Measurements from ENCODE around the gene PRSS21.

PRSS21 gene

DNA sequence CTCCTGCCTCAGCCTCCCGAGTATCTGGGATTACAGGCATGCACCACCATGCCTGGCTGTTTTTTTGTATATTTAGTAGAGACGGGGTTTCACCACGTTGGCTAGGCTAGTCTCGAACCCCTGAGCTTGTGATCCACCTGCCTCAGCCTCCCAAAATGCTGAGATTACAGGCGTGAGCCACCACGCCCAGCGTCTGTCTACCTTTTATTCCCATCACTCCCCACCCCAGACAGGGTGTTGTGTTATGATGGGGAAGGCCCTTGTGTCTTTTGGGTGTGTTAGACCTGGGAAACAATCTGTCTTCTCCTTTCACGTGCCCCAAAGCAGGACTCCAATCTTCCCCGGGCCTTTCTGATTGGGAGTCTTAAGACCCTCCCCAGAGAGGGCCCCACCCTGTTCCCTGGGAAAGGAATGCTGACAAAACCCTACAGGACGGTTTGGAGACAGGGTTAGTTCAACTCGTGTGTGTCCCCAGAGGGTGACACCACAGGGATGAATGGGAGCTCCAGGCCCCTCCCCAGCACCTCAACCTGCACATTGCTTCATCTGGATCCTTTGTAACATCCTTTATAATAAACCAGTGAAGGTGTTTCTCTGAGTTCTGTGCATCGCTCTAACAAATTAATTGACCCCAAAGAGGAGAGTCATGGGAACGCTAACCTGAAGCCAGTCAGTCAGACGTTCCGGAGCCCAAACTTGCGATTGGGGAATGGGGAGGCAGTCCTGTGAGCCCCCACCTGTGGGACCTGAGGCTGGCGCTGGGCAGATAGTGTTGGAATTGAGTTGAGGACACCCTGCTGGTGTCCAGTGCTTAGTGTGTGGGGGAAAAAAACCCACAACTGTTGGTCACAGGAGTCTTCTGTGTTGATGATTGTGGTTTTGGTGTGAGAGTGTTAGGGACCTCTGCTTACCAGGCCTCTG, 36.8 kb upstream of the PRSS21 start:
- no peak for DNase-seq

DNA sequence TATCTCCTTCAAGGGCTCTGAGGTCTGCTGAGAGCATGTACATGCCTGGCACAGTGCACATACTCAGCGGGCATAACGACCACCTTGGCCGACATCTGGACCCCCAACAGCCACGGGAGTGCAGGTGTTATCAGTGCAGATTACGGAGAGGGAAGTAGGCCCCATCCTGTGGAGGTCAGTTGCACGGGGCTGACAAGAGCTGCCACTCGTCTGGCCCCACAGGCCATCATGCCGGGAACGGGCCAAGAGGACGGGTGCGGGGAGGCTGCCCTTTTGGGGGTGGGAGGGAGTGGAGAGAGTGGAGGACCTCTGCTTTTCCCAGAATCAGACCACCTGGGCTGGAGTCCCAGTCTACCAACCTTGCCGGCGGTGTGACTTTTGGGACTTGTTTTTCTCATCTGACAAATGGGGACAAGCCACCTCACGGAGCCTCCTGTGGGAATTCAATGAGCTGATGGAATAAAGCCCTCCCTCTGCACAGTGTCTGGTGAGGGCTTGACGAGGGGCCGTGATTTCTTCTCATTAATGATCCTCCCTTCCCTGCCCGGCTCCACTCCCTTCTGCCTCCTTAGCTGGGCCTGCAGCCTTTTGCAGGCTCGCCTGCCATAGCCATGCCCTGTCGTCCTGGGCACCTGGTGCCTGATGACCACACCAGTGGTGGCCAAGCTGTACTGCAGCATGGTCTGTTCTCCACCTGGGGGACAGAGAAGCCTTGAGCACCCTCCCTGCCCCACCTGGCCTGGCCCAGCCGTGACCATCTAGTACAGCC, 34.3 kb upstream of the PRSS21 start:
- no peak for DNase-seq

DNA sequence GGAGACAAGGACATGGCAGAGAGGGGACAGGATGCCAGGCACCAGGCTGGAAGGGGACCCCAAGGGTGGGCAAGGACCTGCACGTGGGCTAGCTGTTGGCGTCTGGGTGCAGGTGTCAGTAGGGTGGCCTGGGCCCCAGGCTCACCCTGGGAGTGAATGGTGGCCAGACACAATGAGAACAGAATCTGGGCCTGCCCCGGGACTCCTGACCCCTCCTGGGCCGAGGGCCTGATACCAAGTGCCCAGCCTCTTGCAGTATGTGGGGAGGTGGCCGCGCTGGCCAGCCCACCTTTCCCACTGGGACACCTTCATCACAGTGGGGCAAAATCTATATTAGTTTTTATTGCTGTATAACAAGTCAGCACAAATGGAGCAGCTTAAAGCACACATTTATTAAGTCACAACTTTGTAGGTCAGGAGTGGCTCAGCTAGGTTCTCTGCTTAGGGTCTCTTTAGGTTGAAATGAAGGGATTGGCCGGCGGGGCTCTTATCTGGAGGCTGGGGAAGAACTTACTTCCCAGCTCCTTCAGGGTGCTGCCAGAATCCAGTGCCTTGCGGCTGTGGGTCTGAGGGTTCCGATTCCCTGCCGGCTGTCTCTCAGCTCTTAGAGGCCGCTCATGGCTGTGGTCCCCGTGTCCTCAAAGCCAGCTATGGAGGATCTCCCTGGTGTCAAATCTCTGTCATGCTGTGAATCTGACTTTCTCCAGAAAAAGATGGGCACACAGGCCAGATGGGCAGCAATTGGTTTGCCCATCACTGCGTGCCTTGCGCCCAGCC, 33.3 kb upstream of the PRSS21 start:
- no peak for DNase-seq

DNA sequence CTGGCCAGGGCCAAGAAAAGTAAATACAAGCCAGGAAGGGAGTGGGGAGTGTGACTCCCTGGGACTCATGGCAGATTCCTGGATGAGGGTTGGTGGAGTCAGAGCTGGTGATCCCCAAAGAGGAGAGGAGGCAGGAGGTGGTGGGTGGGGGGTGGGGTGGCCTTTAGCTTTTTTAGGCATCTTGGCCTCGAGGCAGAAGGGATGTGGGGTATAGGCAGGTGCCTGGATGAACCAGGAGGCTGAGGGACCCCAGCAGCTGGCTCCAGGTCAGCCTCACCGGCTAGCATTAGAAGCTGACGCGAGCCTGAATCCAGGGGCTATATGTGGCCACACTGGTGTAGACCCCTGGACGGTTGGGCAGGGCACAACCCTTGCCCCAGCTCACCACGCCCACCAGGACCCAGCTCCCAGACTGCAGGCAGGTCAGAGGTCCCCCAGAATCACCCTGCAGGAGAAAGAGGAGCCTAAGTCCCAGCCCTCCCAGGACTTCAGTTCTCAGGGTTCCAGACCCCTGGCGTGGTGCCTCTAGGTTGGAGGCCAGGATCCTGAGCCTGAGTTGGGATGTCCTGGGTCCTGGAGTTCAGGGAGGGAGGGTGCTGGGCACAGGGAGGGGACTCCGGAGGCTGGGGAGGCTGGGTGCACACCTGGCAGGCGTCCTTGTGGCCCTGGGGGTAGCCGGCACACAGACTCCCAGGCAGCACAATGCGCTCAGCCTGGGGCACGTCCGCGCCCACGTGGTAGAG, 32.5 kb upstream of the PRSS21 start:
- no peak for DNase-seq

DNA sequence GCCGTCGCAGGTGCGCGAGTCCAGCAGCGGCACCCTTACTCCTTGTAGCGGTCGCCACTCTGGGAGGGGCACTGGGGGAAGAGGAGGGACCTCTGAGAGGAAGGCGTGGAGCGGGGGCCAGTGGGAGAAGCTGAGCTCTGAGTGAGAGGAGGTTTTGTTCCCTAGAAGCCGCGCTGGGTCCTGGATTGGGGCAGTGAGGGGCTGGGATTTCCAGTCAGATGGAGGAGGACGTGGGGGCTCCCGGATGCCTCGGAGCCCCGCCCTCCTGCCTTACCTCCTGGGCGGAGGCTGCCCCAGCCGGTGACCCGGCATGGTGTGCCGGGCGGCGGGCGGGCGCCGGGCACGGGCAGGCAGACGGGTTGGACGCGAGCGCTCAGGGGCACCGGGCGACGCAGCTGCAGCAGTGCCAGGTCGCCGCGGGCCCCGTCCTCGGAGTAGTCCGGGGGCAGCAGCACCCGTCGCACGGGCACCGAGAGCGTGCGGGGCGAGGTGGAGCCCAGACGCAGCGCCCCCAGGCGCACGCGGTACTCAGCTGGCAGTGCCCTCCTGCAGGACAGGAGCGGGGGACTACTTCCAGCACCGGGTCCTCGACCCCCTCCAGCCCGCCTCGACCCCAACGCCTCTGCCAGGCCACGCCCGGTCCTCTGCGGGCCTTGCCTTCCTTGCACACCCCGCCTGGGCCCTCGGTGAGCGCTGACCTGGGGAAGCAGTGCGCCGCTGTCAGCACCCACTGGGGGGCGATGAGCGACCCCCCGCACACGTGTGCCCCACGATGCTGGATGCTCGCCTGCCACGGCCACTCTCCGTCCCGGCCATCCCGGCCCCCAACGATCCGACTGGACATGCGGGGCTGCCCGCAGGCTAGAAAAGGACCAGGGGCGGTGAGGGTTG, 31.7 kb upstream of the PRSS21 start:
- DNase-seq, result no peak

DNA sequence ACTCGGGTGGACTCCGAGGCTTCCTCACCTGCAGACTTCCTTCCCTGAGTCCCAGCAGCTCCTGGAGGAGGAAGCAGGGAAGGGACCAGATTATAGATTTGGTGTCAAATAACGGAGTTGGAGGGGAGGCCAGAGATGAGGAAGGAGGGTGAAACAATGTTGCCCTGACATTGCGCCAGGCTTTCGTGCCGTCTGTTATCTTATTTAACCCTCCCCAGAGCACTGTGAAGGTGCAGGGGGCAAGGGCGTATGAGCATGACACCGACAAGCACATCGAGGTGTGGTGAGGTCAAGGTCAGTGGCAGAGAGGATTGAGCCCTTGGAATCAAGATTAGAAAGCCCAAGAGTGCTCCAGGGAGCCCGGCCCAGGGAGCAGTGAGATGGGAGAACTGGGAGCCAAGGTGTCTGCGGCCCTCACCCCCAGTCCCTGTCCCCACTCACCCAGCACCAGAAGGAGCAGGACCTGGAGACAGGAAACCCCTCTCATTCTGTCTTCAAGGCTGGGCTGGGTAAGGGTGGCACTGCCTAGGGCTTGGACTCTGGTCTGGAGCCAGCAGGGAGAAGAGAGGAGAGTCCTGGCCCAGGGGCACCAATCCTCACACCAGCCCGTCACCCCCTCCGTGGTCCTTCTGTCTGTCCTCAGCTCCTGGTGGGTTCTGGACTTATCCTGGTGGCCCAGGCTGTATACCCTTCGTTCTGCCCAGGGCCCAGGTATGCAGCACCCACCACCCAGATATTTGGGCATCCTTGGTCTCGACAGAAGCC, 30.8 kb upstream of the PRSS21 start:
- DNase-seq, result no peak

DNA sequence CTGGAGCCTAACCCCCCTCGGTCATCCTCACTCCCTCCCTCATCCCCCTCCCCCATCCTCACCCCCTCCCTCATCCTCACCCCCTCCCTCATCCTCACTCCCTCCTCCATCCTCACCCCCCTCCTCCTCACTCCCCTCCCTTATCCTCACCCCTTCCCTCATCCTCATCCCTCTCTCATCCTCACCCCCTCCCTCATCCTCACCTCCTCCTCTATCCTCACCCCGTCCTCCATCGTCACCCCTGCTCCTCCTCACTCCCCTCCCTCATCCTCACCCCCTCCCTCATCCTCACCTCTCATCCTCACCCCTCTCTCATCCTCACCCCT, 30.2 kb upstream of the PRSS21 start:
- DNase-seq, result no peak

DNA sequence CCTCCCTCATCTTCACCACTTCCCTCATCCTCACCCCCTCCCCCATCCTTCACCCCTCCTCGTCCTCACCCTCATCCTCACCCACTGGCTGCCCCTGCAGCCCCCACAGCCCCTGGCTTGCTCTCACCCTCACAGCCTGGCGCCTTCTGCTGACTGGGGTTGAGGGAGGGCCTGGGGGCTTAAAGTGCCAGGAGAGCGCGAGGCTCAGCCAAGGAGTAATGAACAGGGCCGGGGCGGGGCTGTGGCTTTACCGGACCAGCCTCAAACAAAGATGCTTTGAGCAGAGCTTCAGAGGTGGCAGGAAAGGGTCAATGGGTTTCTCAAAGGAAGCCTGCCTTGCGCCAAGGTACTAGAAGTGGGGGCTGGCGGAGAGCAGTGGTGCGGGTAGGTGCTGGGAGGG, 29.6 kb upstream of the PRSS21 start, which contains the start of gene PRSS33:
Gene PRSS33, minus strand, starts transcription at position 155 of the 400 bp plus-strand sequence. CDS start 1,013 bp downstream, outside the sequence.
- no peak for DNase-seq

DNA sequence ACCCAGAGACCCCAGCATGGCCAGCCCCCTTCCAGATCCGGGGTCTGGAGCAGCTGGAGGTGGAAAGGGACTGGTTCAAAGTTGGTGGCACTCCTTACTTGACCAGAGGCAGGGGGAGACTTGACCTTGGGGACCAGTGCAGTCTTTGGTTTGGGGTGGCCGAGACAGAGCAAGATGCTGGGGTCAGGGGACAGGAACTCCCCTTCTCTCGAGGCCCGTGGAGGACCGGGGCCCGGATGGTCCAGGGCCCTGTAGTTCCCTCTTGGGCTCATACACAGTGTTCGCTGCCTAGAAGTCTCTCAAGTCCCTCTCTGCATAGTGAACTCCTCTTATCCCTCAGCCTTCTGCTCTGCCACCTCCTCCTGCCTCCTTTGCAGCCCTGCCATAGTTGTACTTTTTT, 29.1 kb upstream of the PRSS21 start:
- DNase-seq, result no peak

DNA sequence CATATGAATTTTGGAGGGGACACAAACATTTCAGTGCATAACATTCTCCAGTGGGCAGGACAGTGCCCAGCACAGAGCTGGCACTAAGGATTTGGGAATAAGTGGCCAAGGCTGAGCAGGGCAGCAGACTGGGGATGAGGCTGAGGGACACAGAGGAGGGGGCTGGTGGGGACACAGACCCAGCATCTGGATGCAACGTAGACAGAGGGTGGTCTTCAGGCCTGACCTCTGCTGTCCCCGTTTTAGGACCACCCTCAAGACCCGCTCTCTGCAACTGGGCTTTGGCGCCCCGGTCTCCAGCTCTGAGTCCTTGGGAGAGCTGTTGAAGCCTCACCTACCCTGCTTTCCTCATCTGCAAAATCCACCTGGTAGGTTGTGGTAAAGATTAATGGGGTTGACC, 26.4 kb upstream of the PRSS21 start:
- no peak for DNase-seq

DNA sequence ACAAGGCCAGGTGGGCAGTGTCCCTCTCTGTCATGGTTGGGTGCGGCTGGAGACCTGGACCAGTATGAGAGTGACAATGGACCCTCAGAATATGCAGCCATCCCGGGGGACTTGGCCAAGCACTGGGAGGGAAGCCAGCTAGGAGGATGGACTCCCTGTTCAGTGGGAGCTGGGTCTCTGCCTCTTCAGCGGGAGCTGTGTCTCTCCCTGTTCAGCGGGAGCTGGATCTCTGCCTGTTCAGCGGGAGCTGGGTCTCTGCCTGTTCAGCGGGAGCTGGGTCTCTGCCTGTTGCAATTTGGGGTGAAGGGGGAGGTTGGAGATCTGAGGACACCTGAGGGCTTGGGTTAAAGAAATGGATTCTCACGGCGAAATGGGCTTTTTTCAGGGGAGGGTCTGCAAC, 25.9 kb upstream of the PRSS21 start:
- no peak for DNase-seq

DNA sequence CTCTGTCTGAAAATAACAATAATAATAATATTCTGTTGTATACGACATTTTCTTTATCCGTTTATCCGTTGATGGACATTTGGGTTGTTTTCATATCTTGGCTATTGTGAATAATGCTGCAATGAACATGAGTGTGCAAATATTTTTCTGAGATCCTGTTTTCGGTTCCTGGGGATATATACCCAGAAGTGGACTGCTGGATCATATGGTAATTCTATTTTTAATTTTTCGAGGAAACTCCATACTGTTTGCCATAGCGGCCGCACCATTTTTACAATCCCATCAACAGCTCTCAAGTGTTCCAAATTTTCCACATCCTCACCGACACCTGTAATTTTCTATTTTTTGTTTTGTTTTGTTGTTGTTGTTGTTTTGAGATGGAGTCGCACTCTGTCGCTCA, 24.1 kb upstream of the PRSS21 start:
- no peak for DNase-seq

DNA sequence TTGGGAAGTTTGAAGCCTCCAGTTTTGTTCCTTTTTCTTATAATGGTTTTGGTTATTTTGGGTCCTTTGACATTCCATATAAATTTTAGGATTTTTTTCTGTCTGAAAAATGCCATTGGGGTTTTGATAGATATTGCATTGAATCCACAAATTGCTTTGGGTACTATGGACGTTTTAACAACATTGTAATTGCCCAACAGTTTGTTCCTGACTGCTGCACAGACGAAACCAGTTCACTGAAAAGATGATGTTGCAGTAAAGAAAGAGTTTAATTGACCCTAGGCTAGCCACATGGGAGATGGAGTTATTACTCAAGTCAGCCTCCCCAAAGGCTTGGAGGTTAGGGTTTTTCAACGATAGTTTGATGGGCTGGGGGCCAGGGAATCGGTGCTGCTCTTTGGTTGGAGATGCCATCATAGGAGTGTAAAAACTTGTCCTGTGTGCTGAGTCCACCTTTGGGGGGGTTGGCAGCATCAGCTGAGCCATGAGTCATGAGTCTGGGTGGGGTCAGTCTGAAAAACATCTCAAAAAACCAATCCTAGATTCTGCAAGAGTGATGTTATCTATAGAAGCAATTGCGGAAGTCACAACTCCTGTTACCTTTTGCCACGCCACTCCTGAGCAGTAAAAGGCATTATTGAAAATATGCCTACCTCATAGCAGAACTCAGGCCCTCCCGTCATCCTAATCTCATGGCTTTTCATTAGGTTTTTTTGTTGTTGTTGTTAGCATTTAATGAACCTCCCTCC, 21.5 kb upstream of the PRSS21 start:
- no peak for DNase-seq

DNA sequence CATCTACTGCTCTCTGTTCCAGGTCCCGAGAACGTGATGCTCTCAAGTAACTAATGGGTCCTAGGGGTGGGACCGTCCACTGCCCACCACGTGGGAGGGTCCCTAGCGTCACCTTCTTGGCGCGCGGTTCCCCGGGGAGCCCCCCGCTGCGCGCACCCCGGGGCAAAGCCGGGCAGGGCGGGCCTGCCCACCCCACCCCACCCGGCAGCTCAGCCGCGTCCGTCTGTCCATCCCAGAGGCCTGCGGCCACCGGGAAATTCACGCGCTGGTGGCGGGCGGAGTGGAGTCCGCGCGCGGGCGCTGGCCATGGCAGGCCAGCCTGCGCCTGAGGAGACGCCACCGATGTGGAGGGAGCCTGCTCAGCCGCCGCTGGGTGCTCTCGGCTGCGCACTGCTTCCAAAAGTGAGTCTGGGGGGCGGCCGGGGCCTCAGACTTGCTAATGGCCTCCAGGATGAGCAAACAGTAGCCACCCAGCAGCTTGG, 18.3 kb upstream of the PRSS21 start:
- DNase-seq, result no peak

DNA sequence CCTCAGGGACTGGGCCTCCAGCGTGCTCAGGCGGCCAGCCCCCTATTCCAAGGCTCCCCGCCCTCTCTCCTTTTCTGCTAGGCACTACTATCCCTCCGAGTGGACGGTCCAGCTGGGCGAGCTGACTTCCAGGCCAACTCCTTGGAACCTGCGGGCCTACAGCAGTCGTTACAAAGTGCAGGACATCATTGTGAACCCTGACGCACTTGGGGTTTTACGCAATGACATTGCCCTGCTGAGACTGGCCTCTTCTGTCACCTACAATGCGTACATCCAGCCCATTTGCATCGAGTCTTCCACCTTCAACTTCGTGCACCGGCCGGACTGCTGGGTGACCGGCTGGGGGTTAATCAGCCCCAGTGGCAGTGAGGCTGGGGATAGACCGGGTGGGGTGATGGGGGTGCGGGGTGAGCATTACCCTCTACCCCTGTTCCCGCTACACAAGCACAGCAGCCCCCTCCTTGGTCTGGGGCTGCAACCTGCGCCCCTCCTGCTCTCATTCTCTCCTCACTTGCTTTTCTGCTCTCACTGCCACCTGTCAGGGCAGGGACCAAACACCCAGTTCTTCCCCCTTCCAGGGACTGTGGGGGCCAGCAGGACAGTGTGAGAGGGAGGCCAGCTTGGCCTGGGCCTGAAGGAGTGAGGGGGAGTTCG, 17.7 kb upstream of the PRSS21 start:
- no peak for DNase-seq

DNA sequence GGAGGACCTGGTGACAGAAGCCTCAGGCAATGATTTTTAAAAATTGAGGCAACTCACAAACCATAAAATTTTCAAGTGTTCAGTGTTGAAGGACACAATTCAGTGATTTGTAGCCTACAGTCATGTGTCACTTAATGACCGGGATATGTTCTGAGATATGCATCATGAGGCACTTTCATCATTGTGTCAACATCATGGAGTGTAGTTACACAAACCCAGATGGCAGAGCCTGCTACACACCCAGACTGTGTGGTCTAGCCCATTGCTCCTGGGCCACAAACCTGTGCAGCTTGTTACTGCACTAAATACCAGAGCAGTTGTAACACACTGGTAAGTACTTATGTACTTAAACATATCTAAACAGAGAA, 17.2 kb upstream of the PRSS21 start:
- peak; percentile 18 to 58 for DNase-seq

DNA sequence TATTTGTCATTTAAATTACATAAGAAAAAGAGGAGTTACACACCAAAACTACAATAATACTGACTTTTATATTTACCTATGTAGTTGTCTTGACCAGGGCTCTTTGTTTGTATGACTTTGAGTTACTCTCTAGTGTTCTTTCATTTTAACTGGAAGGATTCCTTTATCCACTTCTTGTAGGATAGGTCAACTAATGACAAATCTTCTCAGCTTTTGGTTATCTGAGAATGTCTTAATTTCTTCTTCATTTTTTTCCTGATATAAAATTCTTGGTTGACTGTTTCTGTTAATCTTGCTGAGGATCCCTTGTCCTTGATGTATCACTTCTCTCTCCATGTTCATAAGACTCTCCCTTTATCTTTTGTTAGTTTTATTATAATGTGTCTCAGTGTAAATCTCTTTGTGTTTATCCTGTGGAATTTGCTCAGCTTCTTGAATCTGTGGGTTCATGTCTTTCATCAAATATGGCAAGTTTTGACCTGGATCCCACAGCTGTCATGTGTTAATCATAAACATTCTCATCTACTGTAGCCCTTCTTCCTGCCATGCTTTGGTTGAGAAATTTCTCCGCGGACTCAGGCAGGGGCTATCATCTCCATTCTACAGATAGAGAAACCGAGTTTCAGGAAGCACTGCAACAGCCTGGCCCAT, 13.4 kb upstream of the PRSS21 start:
- no peak for DNase-seq

DNA sequence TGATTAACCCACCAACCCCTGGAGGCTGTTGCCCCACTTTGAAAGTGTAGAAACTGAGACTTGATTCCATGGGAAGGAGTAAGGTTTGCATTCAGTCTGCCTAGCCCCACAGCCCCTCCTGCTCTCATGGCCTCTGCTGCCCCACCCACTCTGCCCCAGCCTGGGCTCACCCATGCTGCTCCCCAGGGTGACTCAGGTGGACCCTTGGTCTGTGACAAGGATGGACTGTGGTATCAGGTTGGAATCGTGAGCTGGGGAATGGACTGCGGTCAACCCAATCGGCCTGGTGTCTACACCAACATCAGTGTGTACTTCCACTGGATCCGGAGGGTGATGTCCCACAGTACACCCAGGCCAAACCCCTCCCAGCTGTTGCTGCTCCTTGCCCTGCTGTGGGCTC, 12.3 kb upstream of the PRSS21 start:
- DNase-seq, result no peak

DNA sequence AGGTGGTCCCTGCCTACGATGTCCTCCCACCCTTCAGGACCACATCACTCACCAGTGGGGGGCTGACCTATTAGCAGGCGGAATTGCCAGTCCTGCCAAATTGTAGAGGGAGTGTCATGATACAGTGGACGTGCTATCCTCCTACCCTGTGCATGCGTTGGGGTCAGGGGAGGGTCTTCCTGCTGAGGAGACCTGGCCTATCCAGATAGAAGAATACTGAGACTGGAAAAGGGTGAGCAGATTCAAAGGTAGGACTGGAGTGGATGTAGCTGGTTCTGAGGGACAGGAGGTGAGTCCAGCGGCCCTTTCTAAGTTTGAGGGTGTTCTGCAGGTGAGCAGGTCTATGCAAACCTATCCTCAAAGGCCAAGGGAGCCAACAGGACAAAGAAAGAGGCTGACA, 10.8 kb upstream of the PRSS21 start:
- DNase-seq, result no peak
